HG03097 (cell line): Measurements from ENCODE around the gene MAP3K5.
"Not testable (repeated sequence)": the region's sequence is repeated elsewhere in the genome, so short reads cannot be mapped to it uniquely, and the experiment has no call there.

Source experiments
- ATAC-seq: cut with Tn5 transposase; IDR thresholded peaks from one replicate; pipeline ENCODE4 v1.9.1; 2021; ENCODE audit not compliant: unreplicated experiment, low FRiP score

MAP3K5 gene

DNA sequence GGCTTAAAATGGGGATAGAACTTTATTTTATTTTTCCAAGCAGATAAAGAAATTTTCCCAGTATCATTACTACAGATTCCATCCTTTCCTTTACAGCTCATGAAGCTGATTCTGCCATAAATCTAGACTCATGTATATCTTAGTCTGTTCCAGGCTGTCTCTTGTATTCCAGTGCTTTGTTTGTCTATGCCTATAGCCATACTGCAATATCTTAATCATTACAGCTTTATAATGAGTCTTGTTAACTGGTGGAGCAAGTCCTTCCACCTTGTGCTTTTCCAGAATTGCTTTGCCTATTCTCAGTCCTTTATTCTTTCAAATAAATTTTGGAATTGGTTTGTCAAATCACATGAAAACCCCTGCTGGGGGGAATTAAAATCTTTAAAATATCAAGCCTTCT, 99.2 kb downstream of the MAP3K5 start:
- no peak for ATAC-seq

DNA sequence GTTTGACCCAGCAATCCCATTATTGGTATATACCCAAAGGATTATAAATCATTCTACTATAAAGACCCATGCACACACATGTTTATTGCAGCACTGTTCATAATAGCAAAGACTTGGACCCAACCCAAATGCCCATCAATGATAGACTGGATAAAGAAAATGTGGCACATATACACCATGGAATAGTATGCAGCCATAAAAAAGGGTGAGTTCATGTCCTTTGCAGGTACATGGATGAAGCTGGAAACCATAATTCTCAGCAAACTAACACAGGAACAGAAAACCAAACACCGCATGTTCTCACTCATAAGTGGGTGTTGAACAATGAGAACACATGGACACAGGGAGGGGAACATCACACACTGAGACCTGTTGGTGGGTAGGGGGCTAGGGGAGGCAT, 104.4 kb downstream of the MAP3K5 start:
- ATAC-seq: not testable (repeated sequence)

DNA sequence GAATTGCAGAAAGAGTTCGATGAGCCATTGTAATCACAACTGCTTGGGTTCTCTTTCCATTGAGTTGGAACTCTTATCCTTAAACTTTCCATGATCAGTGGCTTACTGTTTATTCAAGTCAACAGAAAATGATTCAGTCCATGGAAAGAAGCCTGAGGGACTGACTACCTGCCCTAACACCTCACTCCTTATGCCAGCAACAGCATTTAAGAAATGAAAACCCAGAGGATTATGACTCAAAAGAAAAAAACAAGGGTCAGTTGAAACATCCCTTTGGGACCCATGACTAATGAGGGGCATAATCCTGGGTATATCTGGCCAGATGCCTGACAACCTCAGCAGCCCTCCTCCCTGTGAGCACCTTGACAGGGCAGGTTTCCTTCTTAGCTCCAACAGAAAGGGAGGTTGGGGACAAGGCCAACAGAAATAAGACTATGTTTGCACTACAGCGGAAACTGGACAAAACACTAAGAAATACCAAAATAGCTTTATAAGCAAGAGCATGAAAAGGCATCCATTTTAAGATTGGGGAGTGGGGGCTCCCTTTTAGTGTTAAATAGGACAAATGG, 106.7 kb downstream of the MAP3K5 start:
- no peak for ATAC-seq

DNA sequence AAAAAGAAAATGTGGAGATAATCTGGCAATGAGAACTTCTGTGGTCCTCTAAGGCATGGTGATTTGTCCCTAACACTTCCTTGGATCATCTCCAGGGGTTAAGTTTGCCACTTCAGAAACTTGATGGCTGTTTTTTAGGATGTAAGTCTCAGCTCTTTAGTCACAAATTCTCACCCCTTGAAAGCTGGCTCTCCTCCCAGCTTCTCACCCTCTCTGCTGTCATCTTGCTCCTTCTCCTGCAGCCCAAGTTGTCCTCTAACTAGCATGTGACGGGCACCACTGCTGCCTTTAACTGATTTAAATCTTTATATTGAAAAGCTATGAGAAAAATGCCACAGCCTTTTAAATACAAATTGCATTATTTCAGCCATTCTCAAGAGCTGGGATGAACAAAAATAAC, 107.8 kb downstream of the MAP3K5 start:
- ATAC-seq: no peak

DNA sequence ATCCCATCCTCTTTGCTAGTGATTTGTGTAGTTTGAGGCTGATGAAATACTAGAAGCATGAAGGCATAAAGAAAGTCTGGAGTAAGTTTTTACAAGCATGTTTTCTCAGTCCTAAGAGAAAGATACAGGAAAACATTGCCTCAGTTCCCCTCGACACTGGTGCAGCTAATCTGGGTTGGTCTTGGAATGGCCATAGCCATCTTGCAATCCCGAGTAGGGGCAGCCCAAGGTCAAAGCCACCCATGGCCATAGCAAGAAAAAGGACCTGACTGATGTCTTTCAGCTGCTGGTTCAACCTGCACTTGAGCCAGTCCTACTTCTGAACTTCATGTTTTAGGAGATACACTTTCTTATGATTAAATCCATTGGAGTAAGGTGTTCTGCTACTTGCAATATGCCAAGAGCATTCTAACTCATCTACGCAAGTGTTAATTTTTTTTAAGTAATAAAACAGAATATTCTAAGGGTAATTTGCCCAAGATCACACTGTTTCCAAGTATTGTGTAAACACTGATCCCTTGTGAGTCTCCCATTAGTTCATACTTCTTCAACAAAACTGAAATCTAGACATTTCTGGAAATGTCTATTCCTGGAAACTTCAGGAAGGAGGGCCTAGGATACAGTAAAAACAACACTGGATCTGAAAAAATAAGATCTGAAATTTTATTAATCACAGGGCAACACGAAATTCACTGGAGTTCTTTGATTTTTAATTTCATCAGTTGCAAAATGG, 108.9 kb downstream of the MAP3K5 start:
- no peak for ATAC-seq

DNA sequence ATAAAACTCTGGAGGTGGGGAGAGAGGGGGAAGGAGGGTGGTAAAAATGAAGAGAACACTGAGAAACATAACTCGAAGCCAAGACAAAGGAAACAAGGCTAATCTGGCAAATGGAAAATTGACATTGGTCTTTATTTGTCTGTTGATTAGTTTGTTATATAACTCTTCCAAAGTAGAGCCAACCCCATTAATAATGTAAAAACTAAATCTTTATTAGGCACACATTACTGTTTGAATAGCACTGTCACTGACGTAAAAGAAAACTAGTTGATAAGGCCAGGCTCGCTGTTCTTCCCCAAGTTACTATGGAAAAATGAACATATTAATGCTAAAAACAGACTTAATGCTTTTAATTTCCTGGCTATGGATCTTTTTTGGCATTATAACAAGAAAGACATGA, 110.0 kb downstream of the MAP3K5 start:
- ATAC-seq: no peak

DNA sequence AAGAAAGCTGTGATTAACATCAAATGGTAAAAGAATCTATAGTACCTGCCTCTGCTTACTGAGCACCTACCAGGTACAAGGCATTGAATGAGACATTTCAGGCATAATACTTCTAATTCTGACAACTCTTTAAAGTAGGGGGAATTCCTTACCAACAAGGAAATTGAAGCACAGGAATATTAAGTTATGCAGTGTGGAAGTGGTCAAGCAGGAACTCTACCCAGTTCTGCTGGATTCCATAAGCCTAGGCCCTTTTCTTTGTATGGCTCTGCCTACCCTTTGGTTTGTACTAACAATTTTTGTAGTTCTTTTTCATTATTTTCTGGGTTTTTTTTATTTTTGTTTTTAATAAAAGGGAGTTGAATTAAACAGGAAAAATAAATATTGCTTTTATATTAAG, 114.5 kb downstream of the MAP3K5 start:
- no peak for ATAC-seq

DNA sequence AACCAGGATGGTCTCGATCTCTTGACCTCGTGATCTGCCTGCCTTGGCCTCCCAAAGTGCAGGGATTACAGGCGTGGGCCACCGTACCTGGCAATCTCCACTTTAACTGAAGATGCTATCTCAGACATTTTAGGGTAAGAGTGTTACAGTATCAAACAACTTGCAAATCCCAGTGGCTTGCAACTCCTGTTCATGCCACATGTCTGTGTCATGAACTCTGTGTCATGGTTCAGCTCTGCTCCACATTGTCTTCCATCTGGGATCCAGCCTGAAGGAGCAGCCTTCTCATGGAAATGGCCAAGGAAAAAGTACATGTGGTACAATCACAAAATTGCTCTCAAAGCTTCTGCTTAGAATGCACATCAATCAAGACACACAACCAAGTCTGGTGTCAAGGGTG, 114.9 kb downstream of the MAP3K5 start:
- no peak for ATAC-seq

DNA sequence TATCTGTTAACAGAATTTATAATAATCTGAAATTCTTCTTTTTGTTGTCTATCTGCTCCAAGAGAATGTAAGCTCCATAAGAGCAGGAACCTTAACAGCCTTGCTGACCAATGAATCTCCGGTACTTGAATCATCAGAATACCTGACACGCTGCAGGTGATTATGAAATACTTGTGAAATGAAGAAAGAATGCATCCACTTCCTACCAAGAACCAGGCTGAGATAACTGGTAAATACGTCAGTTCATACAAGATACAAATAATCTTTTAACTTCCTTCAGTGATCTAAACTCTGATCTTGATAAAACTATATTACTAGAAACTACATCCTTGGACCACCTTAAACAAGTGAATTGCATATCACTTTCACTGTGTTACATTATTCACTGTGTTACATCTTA, 116.2 kb downstream of the MAP3K5 start:
- no peak for ATAC-seq

DNA sequence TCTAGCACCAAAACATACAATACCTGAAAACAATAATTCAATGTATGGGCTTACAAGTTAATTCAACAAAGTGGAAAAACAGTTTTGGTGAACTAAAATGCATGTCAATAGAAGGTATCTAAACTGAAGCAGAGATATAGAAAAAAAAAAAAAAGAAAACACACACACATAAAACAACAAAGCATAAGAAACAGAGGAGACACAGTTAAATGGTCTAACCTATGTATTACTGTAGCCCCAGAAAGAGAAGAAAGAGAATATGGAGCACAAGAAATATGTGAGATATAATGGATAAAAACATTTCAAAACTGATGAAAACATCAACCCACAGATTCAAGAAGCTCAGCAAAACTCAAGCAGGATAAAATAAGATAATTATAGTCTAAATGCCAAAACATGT, 118.7 kb downstream of the MAP3K5 start:
- ATAC-seq: no peak

DNA sequence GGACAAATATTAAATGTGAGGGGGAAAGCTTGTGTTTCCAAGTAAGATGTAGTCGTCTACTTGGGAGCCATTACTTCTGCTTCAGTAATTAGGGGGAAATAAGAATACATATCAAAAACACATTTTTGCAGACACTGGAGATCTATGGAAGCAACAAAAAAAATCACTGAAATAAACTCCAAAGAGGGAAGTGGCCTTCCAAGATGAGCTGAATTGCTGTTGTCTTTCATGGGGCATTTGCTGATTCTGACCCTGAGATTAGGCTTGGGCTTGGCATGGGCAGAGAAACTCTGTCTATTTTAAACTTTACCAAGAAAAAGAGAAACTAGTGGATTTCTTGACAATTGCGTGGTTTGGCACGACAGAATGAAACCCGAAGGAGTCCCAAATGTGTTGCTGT, 120.1 kb downstream of the MAP3K5 start:
- ATAC-seq: no peak

DNA sequence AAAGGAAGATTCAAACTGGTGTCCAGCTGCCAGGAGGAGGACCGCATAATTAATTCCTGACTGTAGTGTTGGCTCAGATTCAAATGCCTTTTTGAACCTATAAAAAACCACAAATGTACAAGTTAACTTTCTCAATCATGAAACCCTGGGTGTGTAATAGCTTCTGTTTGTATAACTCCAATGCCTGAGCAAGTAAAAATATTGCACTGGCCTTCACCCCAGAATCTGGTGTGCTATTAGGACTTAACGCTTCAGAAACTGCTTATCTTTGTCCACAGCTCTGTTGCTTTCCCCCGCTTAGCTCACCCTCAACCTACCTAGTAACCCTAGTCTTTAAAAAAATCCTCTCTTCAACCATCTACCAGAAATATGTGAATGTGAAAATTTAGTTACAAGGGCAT, 123.0 kb downstream of the MAP3K5 start:
- no peak for ATAC-seq

DNA sequence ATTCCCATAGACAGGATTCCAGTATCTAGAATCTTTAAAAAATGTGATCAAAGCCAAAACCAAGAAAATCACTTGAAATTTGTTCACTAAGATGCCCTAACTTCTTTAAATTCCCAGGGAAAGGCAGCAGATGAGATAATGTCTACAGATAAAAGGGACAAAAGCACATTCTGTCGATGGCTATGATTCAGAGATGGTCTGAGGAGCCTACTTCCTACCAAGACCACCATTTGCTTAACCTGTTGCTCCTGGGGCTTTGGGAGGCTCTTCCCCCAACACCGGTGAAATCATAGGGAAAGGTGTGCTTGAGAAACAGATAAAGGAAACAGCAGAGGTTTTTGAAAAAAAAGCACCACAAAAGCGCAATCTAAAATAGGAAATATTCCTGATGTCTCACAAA, 123.7 kb downstream of the MAP3K5 start:
- no peak for ATAC-seq

DNA sequence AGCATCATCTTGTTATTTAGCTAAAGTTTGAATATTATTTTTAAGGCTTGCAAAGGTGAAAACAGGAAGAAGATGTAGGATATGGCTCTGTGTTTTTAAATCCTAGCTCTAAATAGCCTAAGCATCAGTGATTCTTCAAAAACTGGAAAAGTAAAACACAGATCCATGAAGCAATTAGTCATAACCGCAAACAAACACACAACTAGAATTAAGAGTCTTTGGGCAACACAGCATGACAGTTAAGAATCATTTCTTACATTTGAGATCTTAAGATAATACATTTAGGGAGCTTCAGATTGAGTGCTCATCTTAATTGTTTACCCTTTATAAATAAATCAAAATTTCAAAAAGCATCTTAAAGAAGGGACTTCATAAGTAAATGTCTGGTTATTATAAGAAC, 126.2 kb downstream of the MAP3K5 start:
- no peak for ATAC-seq

DNA sequence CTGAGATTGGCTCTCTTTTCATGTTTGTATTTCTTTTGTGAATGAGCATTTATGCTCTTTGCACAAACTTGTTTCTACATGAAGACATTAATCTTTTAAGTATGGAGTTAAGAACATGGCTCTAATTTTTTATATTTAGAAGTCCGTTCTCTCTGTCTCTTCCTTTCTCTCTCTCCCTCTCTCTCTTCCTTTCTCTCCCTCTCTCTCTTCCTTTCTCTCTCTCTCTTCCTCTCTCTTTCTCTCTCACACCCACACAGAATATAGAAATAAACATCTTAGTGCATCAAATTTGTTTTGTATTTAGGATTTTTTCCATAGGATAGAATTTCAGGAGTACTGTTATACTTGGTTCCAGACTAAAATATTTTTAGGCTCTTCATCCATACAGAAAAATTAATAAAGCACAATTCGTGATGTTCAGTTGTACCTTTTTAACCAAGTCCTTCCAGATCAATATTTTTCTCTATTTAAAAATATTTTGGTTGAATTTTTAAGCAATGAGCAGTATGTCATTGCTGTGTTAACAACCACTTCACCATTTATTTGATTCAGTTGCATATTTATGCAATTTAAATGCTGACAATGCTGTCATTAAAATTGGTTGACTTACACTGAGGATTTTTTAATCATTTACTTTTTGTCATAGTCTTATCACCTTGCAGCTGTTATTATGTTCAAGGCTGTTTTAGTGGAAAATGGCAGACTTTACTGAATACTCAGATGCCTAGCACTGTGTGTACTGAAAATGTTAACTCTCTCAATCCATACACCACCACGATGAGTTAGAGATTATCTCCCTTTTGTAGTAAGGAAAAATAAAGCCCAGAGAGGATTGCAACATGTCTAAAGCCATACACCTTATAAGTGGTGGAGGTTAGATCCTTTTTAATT, 129.7 kb downstream of the MAP3K5 start:
- no peak for ATAC-seq

DNA sequence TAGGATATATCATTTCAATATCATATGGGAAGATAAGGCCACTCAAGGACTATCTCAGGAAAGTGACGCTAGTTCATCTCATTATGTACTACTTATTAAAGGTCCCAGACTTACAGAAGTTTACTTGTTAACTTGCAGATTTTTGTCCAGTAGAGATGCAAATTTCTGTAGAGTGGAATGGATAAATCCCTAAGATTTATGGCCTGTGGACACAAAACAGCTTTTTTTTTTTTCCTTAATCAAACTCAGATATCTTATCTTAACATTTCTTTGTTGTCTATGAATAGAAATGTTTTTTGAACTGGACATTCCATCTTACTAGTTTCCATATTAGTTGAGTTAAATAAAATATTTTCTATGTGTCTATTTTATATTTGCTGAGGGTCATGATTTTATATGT, 131.6 kb downstream of the MAP3K5 start:
- no peak for ATAC-seq

DNA sequence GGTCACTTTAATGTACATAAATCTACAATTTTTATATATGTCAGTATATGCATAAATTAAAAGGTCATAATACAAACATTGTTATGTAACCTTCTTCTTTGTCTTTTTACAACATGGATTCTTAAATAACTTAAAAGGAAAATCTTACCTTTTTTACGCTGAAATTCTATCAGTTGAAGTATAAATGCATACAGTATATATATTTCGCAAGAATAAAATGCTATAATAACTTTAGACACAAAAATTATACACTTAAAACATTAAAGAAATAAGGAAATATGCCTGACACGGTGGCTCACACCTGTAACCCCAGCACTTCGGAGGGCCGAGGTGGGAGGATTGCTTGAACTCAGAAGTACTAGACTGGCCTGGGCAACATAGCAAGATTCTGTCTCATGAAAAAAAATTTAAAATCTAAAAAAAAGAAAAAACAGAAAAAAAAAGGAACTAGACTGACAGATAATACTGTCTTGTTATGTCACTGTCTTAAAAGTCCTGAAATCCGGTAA, 132.2 kb downstream of the MAP3K5 start:
- ATAC-seq: no peak

DNA sequence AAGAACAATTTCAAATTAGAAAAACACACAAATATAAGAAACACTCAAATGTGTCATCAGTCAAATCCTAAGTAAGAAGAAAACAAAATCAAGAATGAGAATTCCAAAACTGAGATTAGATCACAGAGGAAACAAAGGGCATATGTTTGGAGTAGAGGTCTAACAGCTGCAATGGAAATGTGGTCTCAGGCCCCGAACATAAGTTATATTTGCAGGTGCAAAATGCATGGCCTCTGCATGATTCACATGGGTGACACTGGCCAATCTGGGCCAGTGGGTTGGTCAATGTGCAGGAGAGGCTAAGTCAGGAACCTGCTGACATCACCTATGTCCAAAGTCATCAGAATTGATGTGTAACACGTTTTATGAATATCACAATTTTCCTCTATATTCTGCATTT, 133.6 kb downstream of the MAP3K5 start:
- ATAC-seq: no peak

DNA sequence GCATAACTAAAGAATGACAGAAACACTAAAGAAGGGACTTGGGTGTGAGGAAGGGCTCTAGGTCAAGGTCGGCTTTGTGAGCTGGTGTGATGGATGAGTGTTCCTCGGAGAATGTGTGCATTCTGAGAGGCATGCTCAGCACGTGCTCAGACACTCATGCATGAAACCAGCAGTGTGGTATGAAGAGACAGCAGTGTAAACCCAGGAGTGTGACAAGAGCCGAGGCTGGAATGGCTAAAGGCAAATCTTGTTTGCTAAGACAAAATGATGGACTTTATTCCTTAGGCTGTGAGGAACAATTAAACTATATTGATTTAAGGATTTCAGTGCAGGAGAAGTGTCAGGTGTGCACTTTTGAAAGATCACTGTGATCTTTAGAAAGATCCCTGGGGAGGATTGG, 134.6 kb downstream of the MAP3K5 start:
- ATAC-seq: no peak

DNA sequence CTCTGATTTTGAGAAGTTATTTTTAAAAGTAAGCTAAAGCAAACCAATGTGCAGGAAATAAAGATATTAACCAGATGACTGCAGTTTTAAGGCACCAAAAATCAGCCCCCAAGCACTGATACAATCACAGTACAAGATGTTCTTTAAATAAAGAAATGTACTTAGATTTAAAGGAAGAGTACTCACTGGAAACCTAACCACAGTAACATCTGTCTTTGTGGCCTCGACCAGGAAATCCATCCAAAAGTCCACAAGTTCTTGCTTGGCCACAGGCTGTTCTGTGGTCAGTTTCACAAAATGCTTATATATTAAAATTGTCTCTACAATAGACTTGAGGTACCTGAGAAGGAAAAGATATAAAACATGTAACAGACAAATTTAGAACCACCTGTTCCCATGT, 136.2 kb downstream of the MAP3K5 start:
- no peak for ATAC-seq

DNA sequence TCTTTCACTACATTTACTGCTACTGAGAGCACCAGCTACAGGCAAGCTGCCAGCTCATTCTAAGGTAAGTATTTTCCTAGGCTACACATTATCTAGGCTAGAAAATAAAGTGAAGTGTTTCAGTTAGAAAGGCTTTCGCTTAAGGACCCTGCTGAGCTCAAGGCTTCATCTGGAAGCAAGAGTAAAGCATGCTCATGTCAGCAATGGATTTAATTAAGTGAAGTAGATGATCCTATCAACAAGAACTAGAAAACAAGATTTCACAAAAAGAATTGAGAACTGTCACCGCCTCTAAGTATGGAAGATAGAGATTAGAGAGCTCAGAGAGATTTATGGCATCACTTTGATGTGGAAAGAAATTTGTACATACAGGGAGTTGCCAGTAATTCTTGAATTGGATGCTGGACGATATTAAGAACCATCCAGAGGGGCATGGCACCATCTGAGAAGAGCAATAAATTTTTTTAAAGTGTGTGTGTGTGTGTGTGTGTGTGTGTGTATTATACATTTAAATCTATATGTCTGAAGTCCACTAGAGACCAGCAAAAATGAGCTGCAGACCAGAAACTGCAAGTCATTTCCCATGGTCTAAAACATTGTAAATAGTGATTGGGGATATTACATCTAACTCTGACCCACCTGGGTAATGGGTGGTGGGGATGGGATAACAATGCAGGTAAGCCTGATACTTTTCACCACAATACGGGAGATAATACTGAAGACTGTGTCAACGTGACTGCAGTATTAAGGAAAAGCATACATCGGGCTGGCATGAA, 136.8 kb downstream of the MAP3K5 start:
- no peak for ATAC-seq
